ENCODE measurements around the gene MS4A8. TPM values are rescaled to one million over a fixed set of nuclear protein-coding genes. Genes with fewer than 3 reads are reported as not detected.
"Not testable (repeated sequence)": the region's sequence is repeated elsewhere in the genome, so short reads cannot be mapped to it uniquely, and the experiment has no call there.

MS4A8 gene
- total and polyA plus RNA-seq, 10 of the 15 experiments (the other 5 are each of a cell fraction or from before 2014, with no cell fraction given), result 0.04 TPM; not detected in 9

GRCh38 chr11:60758671-60759070, 59.3 kb downstream of the MS4A8 start:
- CTCF ChIA-PET, result interaction anchor here (0.7 to 1.6 kb wide), 7 partner anchors 14 to 425 kb away, joined by 3 to 7 read pairs (median 3); partner anchors contain the start of gene MS4A10
- RAD21 ChIA-PET (ENCODE audit: unreplicated experiment), result interaction anchor here (1.5 kb wide), 1 partner anchor 16 kb away, joined by 3 read pairs; no protein-coding TSS in a partner anchor

More at GRCh38 chr11:60758671-60759070, 59.3 kb downstream of the MS4A8 start:
- ATAC-seq; H3K9me3 ChIP-seq (replicated peaks; ENCODE audit: control insufficient read depth, insufficient read depth, low read length); FAIRE-seq; H3K27me3 ChIP-seq (replicated peaks in 1 of 2; ENCODE audit: control insufficient read depth in 2 of 2, insufficient read depth in 2 of 2, low read length in 1 of 2); DNase-seq (ENCODE audit: low read depth, low spot score); H3K4me2 ChIP-seq (ENCODE audit: control insufficient read depth, insufficient read depth); BruUV-seq (replicated peaks); H3K36me3 ChIP-seq (ENCODE audit: control insufficient read depth in 2 of 2, insufficient read depth in 2 of 2, low read length in 1 of 2); H4K20me1 ChIP-seq (ENCODE audit: control insufficient read depth, insufficient read depth); intact Hi-C loops (cut with micrococcal nuclease; ENCODE audit: unreplicated experiment); H3K9ac ChIP-seq (ENCODE audit: control insufficient read depth, insufficient read depth, low read length); H3K79me2 ChIP-seq (ENCODE audit: control insufficient read depth, insufficient read depth, low read length); H3K27ac ChIP-seq (ENCODE audit: control insufficient read depth, insufficient read depth); H3K4me3 ChIP-seq: not testable (repeated sequence)
- in situ Hi-C loops (cut with MboI), result loop anchor here (25.0 kb wide), 1 partner anchor 1571 kb away; no protein-coding TSS in a partner anchor
- ChIA-PET SMC1A (ENCODE audit: uncharacterized antibody, unreplicated experiment) (interaction anchor here (0.8 to 1.1 kb wide), 3 partner anchors 57 to 123 kb away, joined by 3 to 7 read pairs (median 5); no protein-coding TSS in a partner anchor), POLR2A (interaction anchor here (0.7 kb wide), 1 partner anchor 73 kb away, joined by 3 read pairs; no protein-coding TSS in a partner anchor)
- Histone ChIP-seq H2AFZ (ENCODE audit: control insufficient read depth, low read depth, low read length) (peak overlapping the region; percentile 5; the same call in 1 of the 2 replicates), H3K4me1 (ENCODE audit: control insufficient read depth, insufficient read depth, low read length) (peaks cover 41% of the 10 kb centered on the region)
- TF ChIP-seq BCL3 (IDR thresholded peaks at IDR 0.05; ENCODE audit: borderline replicate concordance, insufficient read depth, low read depth, low read length, poor library complexity, severe bottlenecking), result peak; percentile 26
- 90% methylated on average over 4 of the region's 4 CpGs for WGBS (ENCODE audit: insufficient coverage, insufficient replicate concordance, low lambda C conversion rate, missing lambda C conversion rate)

Data from GM12878 (cell line).